CD8-positive, alpha-beta memory T cell (primary cell): Measurements from ENCODE around the gene PRDM16. TPM values are rescaled to one million over a fixed set of nuclear protein-coding genes. Genes with fewer than 3 reads are reported as not detected.
A peak's percentile ranks its signal among the peaks of the same experiment; 100 is the strongest.

Experiments used
- CTCF ChIA-PET: fragments of 350-600 bp; sonication (Branson Sonifier 250); formaldehyde crosslinking; loops from one replicate; lab custom pipeline; 2021; ENCODE audit warnings: antibody characterized with exemption; lab: Charles Lee
- POLR2A ChIA-PET: fragments of 350-600 bp; sonication (Branson Sonifier 250); formaldehyde crosslinking; loops from one replicate; lab custom pipeline; 2021; ENCODE audit warnings: antibody characterized with exemption; lab: Charles Lee
- DNase-seq, 5 donors: peaks; one replicate each; pipeline versions ENCODE4 v3.0.0 to v3.0.0-alpha.2; 2020 to 2022; ENCODE audit warnings: mixed read lengths in 1 of 5
- H3K27ac ChIP-seq: one replicate; pipeline ENCODE4 v1.7.0; 2013; ENCODE audit warnings: low read depth, mild to moderate bottlenecking, low read length, moderate library complexity
- H3K27me3 ChIP-seq: 2 replicates; pipeline ENCODE4 v1.7.0; 2013; ENCODE audit warnings: low read length, mild to moderate bottlenecking; ENCODE audit not compliant: insufficient read depth, poor library complexity, severe bottlenecking
- H3K36me3 ChIP-seq: 2 replicates; pipeline ENCODE4 v1.7.0; 2013; ENCODE audit warnings: mild to moderate bottlenecking, low read length, moderate library complexity; ENCODE audit not compliant: insufficient read depth
- H3K4me1 ChIP-seq: 2 replicates; pipeline ENCODE4 v1.7.0; 2013; ENCODE audit warnings: mild to moderate bottlenecking, low read length, moderate library complexity; ENCODE audit not compliant: insufficient read depth
- H3K4me3 ChIP-seq: 2 replicates; pipeline ENCODE4 v1.7.0; 2013; ENCODE audit warnings: mild to moderate bottlenecking, low read length
- H3K9me3 ChIP-seq: 2 replicates; pipeline ENCODE4 v1.7.0; 2013; ENCODE audit warnings: mild to moderate bottlenecking, low read length
- H3K27ac Mint-ChIP-seq, 8 donors: one replicate each; pipeline ENCODE4 v1.8.0; 2020 to 2021; ENCODE audit warnings: mixed read lengths in 8 of 8, mild to moderate bottlenecking in 6 of 8, inconsistent platforms in 3 of 8, moderate library complexity in 3 of 8
- H3K27me3 Mint-ChIP-seq, 2 donors: one replicate each; pipeline ENCODE4 v1.8.0; 2020 to 2021; ENCODE audit warnings: mixed read lengths in 2 of 2, mild to moderate bottlenecking in 1 of 2, moderate library complexity in 1 of 2
- H3K36me3 Mint-ChIP-seq, 3 donors: one replicate each; pipeline ENCODE4 v1.8.0; 2020 to 2021; ENCODE audit warnings: mixed read lengths in 3 of 3, inconsistent platforms in 1 of 3, mild to moderate bottlenecking in 1 of 3
- H3K4me1 Mint-ChIP-seq, 3 donors: one replicate each; pipeline ENCODE4 v1.8.0; 2020 to 2021; ENCODE audit warnings: mixed read lengths in 3 of 3, inconsistent platforms in 1 of 3, mild to moderate bottlenecking in 1 of 3
- H3K4me3 Mint-ChIP-seq, 7 donors: one replicate each; pipeline ENCODE4 v1.8.0; 2020 to 2021; ENCODE audit warnings: mixed read lengths in 7 of 7, mild to moderate bottlenecking in 6 of 7, moderate library complexity in 4 of 7, inconsistent platforms in 2 of 7
- H3K9me3 Mint-ChIP-seq, 5 donors: one replicate each; pipeline ENCODE4 v1.8.0; 2020 to 2022; ENCODE audit warnings: mixed read lengths in 5 of 5, mild to moderate bottlenecking in 3 of 5, moderate library complexity in 2 of 5, inconsistent platforms in 1 of 5
- polyA plus RNA-seq: library from polyadenylated mRNA; unstranded; fragments of 300-500 nt; fragmentation: Illumina TruSeq; gene quantifications from one replicate; pipeline ENCODE4 v1.2.3, GENCODE V29; 2021
- total RNA-seq, 2 experiments: library from RNA; stranded (reverse); gene quantifications; one replicate each; pipeline ENCODE4 v1.2.3, GENCODE V29; 2021

PRDM16 gene
- total and polyA plus RNA-seq, 3 experiments from 2014 or later = not detected

- no peak overlapping the region for H3K4me3 ChIP-seq
- peaks cover 18% of the 10 kb centered on the region for H3K4me1 ChIP-seq
- no peaks in the 10 kb centered on the region for H3K9me3 ChIP-seq
- POLR2A ChIA-PET = no interaction called here
- no peaks in the 10 kb centered on the region for H3K27me3 ChIP-seq
- CTCF ChIA-PET = no interaction called here
- H3K36me3 ChIP-seq = no peaks in the 10 kb centered on the region
- H3K27ac ChIP-seq = no peak overlapping the region
- Mint-ChIP-seq H3K27ac (peak overlapping the region in 1 of 8 donors; percentile 47), H3K36me3 (no peaks in the 10 kb centered on the region), H3K4me1 (peaks cover 15 to 26% (median 16%) of the 10 kb centered on the region in 3 donors), H3K27me3 (peaks cover 3 to 7% of the 10 kb centered on the region in 2 donors), H3K4me3 (peak overlapping the region in 3 of 7 donors; percentile 39 to 73 (median 41)), H3K9me3 (no peaks in the 10 kb centered on the region)
- no peak for DNase-seq
These were observed 304.2 kb downstream of the PRDM16 start for GRCh38 chr1:3373175-3373574.

- no peak for DNase-seq
- ChIA-PET POLR2A (no interaction called here), CTCF (no interaction called here)
- no peak overlapping the region for H3K27ac ChIP-seq
- H3K9me3 ChIP-seq = no peaks in the 10 kb centered on the region
- H3K4me1 Mint-ChIP-seq = peaks cover 15 to 26% (median 16%) of the 10 kb centered on the region in 3 donors
- peaks cover 3 to 7% of the 10 kb centered on the region in 2 donors for H3K27me3 Mint-ChIP-seq
- peak overlapping the region in 1 of 7 donors; percentile 48 for H3K4me3 Mint-ChIP-seq
- no peak overlapping the region for H3K4me3 ChIP-seq
- no peaks in the 10 kb centered on the region for H3K9me3 Mint-ChIP-seq
- H3K4me1 ChIP-seq = peaks cover 18% of the 10 kb centered on the region
- no peaks in the 10 kb centered on the region for H3K36me3 ChIP-seq
- H3K36me3 Mint-ChIP-seq = no peaks in the 10 kb centered on the region
- no peaks in the 10 kb centered on the region for H3K27me3 ChIP-seq
- H3K27ac Mint-ChIP-seq = peak overlapping the region in 1 of 8 donors; percentile 43
These were observed 304.9 kb downstream of the PRDM16 start for GRCh38 chr1:3373700-3374405.

- Mint-ChIP-seq H3K4me3 (no peak overlapping the region), H3K9me3 (no peaks in the 10 kb centered on the region), H3K36me3 (no peaks in the 10 kb centered on the region), H3K27me3 (peaks cover 2 to 7% of the 10 kb centered on the region in 2 donors), H3K27ac (no peak overlapping the region), H3K4me1 (peaks cover 15 to 26% (median 16%) of the 10 kb centered on the region in 3 donors)
- ChIA-PET POLR2A (no interaction called here), CTCF (no interaction called here)
- H3K27ac ChIP-seq = no peak overlapping the region
- H3K36me3 ChIP-seq = no peaks in the 10 kb centered on the region
- no peak for DNase-seq
- no peak overlapping the region for H3K4me3 ChIP-seq
- peaks cover 18% of the 10 kb centered on the region for H3K4me1 ChIP-seq
- no peaks in the 10 kb centered on the region for H3K27me3 ChIP-seq
- H3K9me3 ChIP-seq = no peaks in the 10 kb centered on the region
These were observed 306.2 kb downstream of the PRDM16 start for GRCh38 chr1:3375245-3375644.

GRCh38 chr1:3377166-3377565 is 308.2 kb downstream of the PRDM16 start:
- Histone ChIP-seq H3K4me1 (peaks cover 18% of the 10 kb centered on the region), H3K27ac (no peak overlapping the region), H3K4me3 (no peak overlapping the region), H3K36me3 (no peaks in the 10 kb centered on the region), H3K27me3 (no peaks in the 10 kb centered on the region), H3K9me3 (no peaks in the 10 kb centered on the region)
- ChIA-PET CTCF (no interaction called here), POLR2A (no interaction called here)
- no peaks in the 10 kb centered on the region for H3K9me3 Mint-ChIP-seq
- peaks cover 5 to 13% of the 10 kb centered on the region in 2 donors for H3K27me3 Mint-ChIP-seq
- no peak for DNase-seq
- no peak overlapping the region for H3K4me3 Mint-ChIP-seq
- no peak overlapping the region for H3K27ac Mint-ChIP-seq
- H3K36me3 Mint-ChIP-seq = no peaks in the 10 kb centered on the region
- peaks cover 11 to 19% (median 13%) of the 10 kb centered on the region in 3 donors for H3K4me1 Mint-ChIP-seq

GRCh38 chr1:3377604-3378279 is 308.7 kb downstream of the PRDM16 start:
- H3K36me3 Mint-ChIP-seq = no peaks in the 10 kb centered on the region
- no peak overlapping the region for H3K4me3 Mint-ChIP-seq
- no peaks in the 10 kb centered on the region for H3K36me3 ChIP-seq
- H3K27ac Mint-ChIP-seq = no peak overlapping the region
- H3K27ac ChIP-seq = no peak overlapping the region
- H3K27me3 Mint-ChIP-seq = peaks cover 5 to 13% of the 10 kb centered on the region in 2 donors
- CTCF ChIA-PET = no interaction called here
- no peaks in the 10 kb centered on the region for H3K9me3 Mint-ChIP-seq
- POLR2A ChIA-PET = no interaction called here
- peaks cover 15% of the 10 kb centered on the region for H3K4me1 ChIP-seq
- no peaks in the 10 kb centered on the region for H3K27me3 ChIP-seq
- H3K9me3 ChIP-seq = no peaks in the 10 kb centered on the region
- DNase-seq = no peak
- H3K4me3 ChIP-seq = no peak overlapping the region
- peaks cover 5 to 14% (median 8%) of the 10 kb centered on the region in 3 donors for H3K4me1 Mint-ChIP-seq

- no peak overlapping the region for H3K4me3 Mint-ChIP-seq
- no peak overlapping the region for H3K27ac Mint-ChIP-seq
- H3K27me3 Mint-ChIP-seq = peaks cover 5 to 13% of the 10 kb centered on the region in 2 donors
- peaks cover under 1 to 5% (median 4%) of the 10 kb centered on the region in 3 donors for H3K4me1 Mint-ChIP-seq
- DNase-seq = no peak
- no peaks in the 10 kb centered on the region for H3K36me3 Mint-ChIP-seq
- Histone ChIP-seq H3K36me3 (no peaks in the 10 kb centered on the region), H3K27me3 (no peaks in the 10 kb centered on the region), H3K9me3 (no peaks in the 10 kb centered on the region), H3K27ac (no peak overlapping the region), H3K4me1 (peaks cover 6% of the 10 kb centered on the region), H3K4me3 (no peak overlapping the region)
- CTCF ChIA-PET = no interaction called here
- no peaks in the 10 kb centered on the region for H3K9me3 Mint-ChIP-seq
- POLR2A ChIA-PET = no interaction called here
These were observed 309.6 kb downstream of the PRDM16 start for GRCh38 chr1:3378411-3379208.

- H3K36me3 Mint-ChIP-seq = no peaks in the 10 kb centered on the region
- no peak overlapping the region for H3K4me3 Mint-ChIP-seq
- CTCF ChIA-PET = no interaction called here
- no peak overlapping the region for H3K27ac Mint-ChIP-seq
- POLR2A ChIA-PET = no interaction called here
- H3K4me1 Mint-ChIP-seq = peaks cover 0 to 5% (median 4%) of the 10 kb centered on the region in 3 donors
- H3K9me3 ChIP-seq = no peaks in the 10 kb centered on the region
- H3K4me1 ChIP-seq = no peaks in the 10 kb centered on the region
- no peaks in the 10 kb centered on the region for H3K36me3 ChIP-seq
- H3K9me3 Mint-ChIP-seq = no peaks in the 10 kb centered on the region
- no peaks in the 10 kb centered on the region for H3K27me3 ChIP-seq
- DNase-seq = no peak
- no peak overlapping the region for H3K4me3 ChIP-seq
- peaks cover 6 to 17% of the 10 kb centered on the region in 2 donors for H3K27me3 Mint-ChIP-seq
- no peak overlapping the region for H3K27ac ChIP-seq
These were observed 310.9 kb downstream of the PRDM16 start for GRCh38 chr1:3379934-3380333.

GRCh38 chr1:3380469-3380868 is 311.5 kb downstream of the PRDM16 start:
- Histone ChIP-seq H3K27ac (no peak overlapping the region), H3K4me3 (no peak overlapping the region), H3K4me1 (no peaks in the 10 kb centered on the region), H3K27me3 (no peaks in the 10 kb centered on the region), H3K36me3 (no peaks in the 10 kb centered on the region), H3K9me3 (no peaks in the 10 kb centered on the region)
- ChIA-PET CTCF (no interaction called here), POLR2A (no interaction called here)
- no peaks in the 10 kb centered on the region for H3K36me3 Mint-ChIP-seq
- no peak overlapping the region for H3K27ac Mint-ChIP-seq
- H3K9me3 Mint-ChIP-seq = no peaks in the 10 kb centered on the region
- H3K27me3 Mint-ChIP-seq = peaks cover 4 to 17% of the 10 kb centered on the region in 2 donors
- H3K4me1 Mint-ChIP-seq = peaks cover 0 to 5% (median 4%) of the 10 kb centered on the region in 3 donors
- no peak overlapping the region for H3K4me3 Mint-ChIP-seq
- DNase-seq = no peak
